Right atrium auricular region (tissue), 2 donors: ENCODE data around the gene WWOX. TPM values are rescaled to one million over a fixed set of nuclear protein-coding genes. Genes with fewer than 3 reads are reported as not detected.

Experiments
- DNase-seq: peaks from one replicate; pipeline ENCODE4 v3.0.0-alpha.2; 2019; ENCODE audit warnings: low spot score
- H3K27ac ChIP-seq, 2 donors: fragments of 200-600 bp; sonication (generic); 1 replicate in 1 of 2; 2 replicates in 1 of 2; pipeline ENCODE4 v1.5.1; 2016 to 2019
- H3K27me3 ChIP-seq, 2 donors: fragments of 200-600 bp; sonication (generic); one replicate each; pipeline versions ENCODE4 v1.5.1 to v1.6.0; 2017 to 2019
- H3K36me3 ChIP-seq: fragments of 200-600 bp; sonication (generic); one replicate; pipeline ENCODE4 v1.5.1; 2016
- H3K4me1 ChIP-seq, 2 donors: fragments of 200-600 bp; sonication (generic); one replicate each; pipeline versions ENCODE4 v1.5.1 to v1.6.0; 2017 to 2019
- H3K4me3 ChIP-seq, 2 donors: fragments of 200-600 bp; sonication (generic); 1 replicate in 1 of 2; 2 replicates in 1 of 2; pipeline ENCODE4 v1.5.1; 2017 to 2019; ENCODE audit warnings: mild to moderate bottlenecking in 1 of 2, moderate library complexity in 1 of 2
- H3K9me3 ChIP-seq, 2 donors: fragments of 200-600 bp; sonication (generic); one replicate each; pipeline ENCODE4 v1.5.1; 2019
- CTCF ChIP-seq, 2 donors: fragments of 200-600 bp; sonication (generic); IDR thresholded peaks; one replicate each; pipeline ENCODE4 v1.5.1; 2019; ENCODE audit warnings: antibody characterized with exemption in 2 of 2
- total RNA-seq, 2 donors: library from RNA; depleted of rRNA; stranded (reverse); fragments of >200 nt; gene quantifications; one replicate each; pipeline ENCODE4 v1.1.0, GENCODE V29; 2016

The WWOX gene
- total RNA-seq, 2 donors from 2014 or later, result 14.8 to 20.8 TPM

GRCh38 chr16:79194291-79194690 lies 1094.8 kb downstream of the WWOX start:
- no peaks in the 10 kb centered on the region for H3K9me3 ChIP-seq
- no peak overlapping the region for H3K4me3 ChIP-seq
- no peak for DNase-seq
- TF ChIP-seq CTCF (IDR thresholded peaks at IDR 0.05), result no peak
- no peaks in the 10 kb centered on the region for H3K36me3 ChIP-seq
- H3K4me1 ChIP-seq, result peaks cover 0 to 7% of the 10 kb centered on the region in 2 donors
- H3K27ac ChIP-seq, result no peak overlapping the region
- H3K27me3 ChIP-seq, result no peaks in the 10 kb centered on the region

- no peak overlapping the region for H3K27ac ChIP-seq
- no peak for DNase-seq
- no peaks in the 10 kb centered on the region for H3K27me3 ChIP-seq
- H3K4me3 ChIP-seq, result no peak overlapping the region
- no peaks in the 10 kb centered on the region for H3K9me3 ChIP-seq
- no peak for TF ChIP-seq CTCF (IDR thresholded peaks at IDR 0.05)
- peaks cover 0 to 7% of the 10 kb centered on the region in 2 donors for H3K4me1 ChIP-seq
- H3K36me3 ChIP-seq, result no peaks in the 10 kb centered on the region
These were observed 1096.5 kb downstream of the WWOX start for GRCh38 chr16:79195938-79196337.

GRCh38 chr16:79201436-79201835 lies 1102.0 kb downstream of the WWOX start:
- Histone ChIP-seq H3K9me3 (no peaks in the 10 kb centered on the region), H3K4me3 (no peak overlapping the region), H3K4me1 (no peaks in the 10 kb centered on the region), H3K27ac (no peak overlapping the region), H3K36me3 (no peaks in the 10 kb centered on the region), H3K27me3 (no peaks in the 10 kb centered on the region)
- no peak for DNase-seq
- no peak for TF ChIP-seq CTCF (IDR thresholded peaks at IDR 0.05)

- no peak overlapping the region for H3K4me3 ChIP-seq
- no peaks in the 10 kb centered on the region for H3K36me3 ChIP-seq
- no peaks in the 10 kb centered on the region for H3K9me3 ChIP-seq
- no peaks in the 10 kb centered on the region for H3K4me1 ChIP-seq
- TF ChIP-seq CTCF (IDR thresholded peaks at IDR 0.05), result no peak
- no peaks in the 10 kb centered on the region for H3K27me3 ChIP-seq
- DNase-seq, result no peak
- H3K27ac ChIP-seq, result no peak overlapping the region
These were observed 1103.5 kb downstream of the WWOX start for GRCh38 chr16:79202977-79203376.

- Histone ChIP-seq H3K27me3 (no peaks in the 10 kb centered on the region), H3K4me1 (no peaks in the 10 kb centered on the region), H3K27ac (no peak overlapping the region), H3K9me3 (no peaks in the 10 kb centered on the region), H3K36me3 (no peaks in the 10 kb centered on the region), H3K4me3 (no peak overlapping the region)
- TF ChIP-seq CTCF (IDR thresholded peaks at IDR 0.05), result no peak
- no peak for DNase-seq
These were observed 1105.0 kb downstream of the WWOX start for GRCh38 chr16:79204486-79204885.

- H3K4me3 ChIP-seq, result no peak overlapping the region
- no peak for DNase-seq
- H3K27me3 ChIP-seq, result no peaks in the 10 kb centered on the region
- no peaks in the 10 kb centered on the region for H3K36me3 ChIP-seq
- H3K9me3 ChIP-seq, result no peaks in the 10 kb centered on the region
- H3K4me1 ChIP-seq, result no peaks in the 10 kb centered on the region
- TF ChIP-seq CTCF (IDR thresholded peaks at IDR 0.05), result no peak
- no peak overlapping the region for H3K27ac ChIP-seq
These were observed 1107.4 kb downstream of the WWOX start for GRCh38 chr16:79206889-79207288.
